HG03135 (cell line): Measurements from ENCODE around the gene NRP1.
"Not testable (repeated sequence)": the region's sequence is repeated elsewhere in the genome, so short reads cannot be mapped to it uniquely, and the experiment has no call there.

Experiments used
- ATAC-seq: cut with Tn5 transposase; IDR thresholded peaks from one replicate; pipeline ENCODE4 v1.9.1; 2021; ENCODE audit warnings: mild to moderate bottlenecking, moderate library complexity; ENCODE audit not compliant: unreplicated experiment

NRP1 gene

DNA sequence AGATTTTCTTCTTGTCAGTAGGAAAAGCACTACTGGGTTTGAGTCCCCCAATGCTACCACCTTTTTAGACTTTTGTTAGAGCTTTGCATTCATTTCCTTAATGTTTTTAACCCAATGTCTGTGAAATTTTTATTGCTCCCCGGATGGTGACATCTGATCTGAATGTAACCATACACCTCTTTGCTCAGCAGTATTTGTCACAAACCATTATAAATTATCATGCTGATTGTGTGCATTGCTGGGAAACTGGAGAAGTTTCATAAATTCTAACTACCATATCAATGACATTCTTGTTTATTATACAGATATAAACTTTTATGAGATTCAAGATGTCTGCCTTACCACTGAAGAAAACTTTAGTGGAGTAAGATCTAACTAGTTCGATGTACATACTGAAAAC is 8.5 kb downstream of the NRP1 start:
- no peak for ATAC-seq

DNA sequence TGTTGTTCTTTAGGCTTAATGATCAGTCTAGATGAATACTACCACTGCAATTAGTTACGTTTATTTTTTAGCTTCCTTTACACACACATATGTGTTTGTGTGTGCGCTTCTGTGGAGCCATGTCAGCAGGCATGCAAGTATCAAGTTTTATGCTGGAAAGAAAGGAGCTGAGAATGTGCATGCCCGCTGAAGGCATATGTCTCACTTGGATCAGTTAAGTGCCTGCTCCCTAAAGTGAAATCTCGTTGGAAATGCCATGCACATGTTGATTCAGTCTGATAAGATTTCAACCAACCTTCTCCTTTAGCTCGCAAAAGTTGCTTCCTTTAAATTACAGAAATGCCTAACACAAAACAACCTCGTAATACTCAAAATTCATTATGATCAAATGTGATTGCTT is 10.7 kb downstream of the NRP1 start:
- ATAC-seq: no peak

DNA sequence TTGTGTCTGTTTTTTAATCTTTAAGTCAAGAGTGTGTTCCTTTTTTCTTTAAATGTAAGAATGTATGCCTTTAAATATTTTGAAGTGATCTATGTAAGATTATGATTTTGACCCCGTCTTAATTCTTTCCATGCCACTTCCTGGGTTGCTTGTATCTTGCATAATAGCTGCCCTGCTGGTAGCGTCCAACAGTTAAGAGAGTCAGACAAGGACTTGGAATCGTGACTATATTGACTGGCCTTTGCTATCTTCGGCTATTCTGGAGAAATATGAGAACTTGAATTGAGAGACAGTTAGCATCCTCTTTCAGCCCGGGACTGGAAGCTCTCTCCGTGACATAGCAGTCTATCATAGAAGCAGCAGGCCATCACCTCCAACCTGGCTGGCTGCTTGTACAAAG is 13.0 kb downstream of the NRP1 start:
- no peak for ATAC-seq

DNA sequence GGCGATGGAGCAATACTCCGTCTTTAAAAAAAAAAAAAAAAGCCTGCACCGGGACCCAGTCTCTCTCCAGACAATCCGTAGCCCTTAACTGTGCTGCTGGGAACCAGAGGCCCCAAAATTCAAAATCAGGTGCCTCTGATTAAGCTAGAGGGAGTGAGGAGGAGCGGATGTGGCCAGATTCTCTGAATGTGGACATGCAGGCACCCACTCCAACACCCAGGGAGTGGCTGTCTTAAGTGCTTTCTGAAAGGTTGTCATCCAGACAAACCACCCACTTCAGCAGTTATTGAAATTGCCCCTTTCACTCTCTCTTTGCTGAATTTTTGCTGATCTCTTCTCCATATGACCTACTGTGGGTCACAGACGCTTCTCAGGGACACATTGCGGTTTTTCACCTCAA is 14.2 kb downstream of the NRP1 start:
- ATAC-seq: no peak

DNA sequence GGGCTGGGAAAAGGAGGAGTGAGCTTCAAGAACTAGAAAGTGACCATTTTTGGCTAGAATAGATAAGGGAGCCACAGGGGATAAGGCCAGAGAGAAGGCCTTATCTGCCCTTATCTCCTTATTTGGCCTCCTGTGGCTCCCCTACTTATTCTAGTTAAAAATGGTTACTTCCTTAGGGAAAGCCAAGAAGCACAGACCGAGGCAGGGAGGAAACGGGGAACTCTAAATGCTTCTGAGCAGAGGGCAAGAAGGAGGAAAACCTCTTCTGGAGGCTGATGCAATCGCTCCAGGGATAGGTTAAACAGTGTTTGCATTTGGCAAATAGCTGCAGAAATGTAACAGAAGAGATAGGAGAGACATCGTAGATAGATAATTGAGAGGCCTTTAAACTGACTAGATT is 18.6 kb downstream of the NRP1 start:
- ATAC-seq: no peak

DNA sequence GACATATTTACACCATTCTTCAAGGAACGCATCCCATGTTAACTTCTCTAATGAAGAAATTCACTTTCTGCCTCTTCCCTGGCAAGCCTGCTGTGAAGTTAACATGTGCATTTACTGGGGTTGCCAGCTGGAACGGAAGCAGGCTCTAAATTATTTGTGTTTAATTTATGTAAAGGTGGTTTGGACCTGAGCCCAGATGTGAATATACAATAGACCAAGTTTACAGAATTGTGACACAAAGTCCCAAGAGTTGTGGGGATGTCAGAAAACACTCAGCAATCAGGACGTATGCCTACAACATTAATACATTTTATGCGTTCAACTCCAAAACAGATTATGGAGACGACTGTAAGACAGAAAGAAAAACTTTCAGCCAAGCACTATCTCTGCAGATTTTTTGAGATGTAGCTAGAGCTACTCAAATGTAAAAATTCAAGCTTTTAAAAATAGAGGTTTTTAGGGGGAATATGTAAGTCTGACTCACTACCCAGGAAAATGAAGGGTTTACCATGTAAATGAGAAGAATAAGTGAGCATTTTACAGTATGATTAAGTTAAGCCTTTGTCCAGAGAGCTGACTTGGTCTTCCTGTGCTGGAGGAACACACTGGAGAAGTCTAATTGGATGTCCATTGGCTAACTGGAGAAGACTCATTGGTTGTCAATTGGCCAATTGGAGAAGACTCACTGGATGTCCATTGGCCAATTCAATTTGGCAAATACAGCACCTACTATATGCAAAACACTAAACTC is 19.5 kb downstream of the NRP1 start:
- ATAC-seq: no peak

DNA sequence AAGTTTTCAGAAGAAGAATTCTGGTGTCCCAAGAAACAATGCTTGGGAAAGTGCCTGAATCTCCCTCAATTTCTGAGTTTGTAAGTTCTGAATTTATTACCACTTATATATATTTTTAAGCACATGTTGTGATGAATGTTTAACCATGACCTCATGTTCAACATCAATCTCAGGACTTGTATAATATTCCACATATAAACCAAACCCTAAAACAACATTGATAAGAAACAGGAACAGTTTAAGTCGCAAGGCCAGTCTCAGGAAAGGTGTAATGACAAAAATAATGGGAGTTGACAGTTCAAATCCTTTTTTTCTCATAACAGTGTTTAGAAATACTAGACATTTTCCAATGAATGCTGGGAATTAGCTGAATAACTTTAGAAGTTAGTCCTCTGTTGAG is 22.8 kb downstream of the NRP1 start:
- no peak for ATAC-seq

DNA sequence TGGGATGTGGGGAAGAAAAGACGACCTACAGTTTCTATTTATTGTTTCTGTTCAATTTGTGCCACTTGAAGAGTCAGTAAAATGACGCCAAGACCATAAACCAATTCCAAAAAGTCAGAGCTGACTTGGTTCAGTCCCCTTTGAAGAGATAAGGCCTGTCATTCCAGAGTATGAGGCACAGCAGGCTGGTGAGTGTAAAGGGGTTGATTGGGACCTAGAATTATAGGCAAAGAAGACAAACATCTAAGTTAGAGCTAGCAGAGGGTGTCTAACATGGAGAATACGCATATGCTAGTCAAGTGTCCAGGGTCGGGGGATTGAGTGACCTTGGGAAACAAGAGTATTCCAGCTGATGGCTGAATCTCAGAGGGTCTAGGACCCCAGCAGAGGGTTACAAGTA is 23.6 kb downstream of the NRP1 start:
- ATAC-seq: no peak

DNA sequence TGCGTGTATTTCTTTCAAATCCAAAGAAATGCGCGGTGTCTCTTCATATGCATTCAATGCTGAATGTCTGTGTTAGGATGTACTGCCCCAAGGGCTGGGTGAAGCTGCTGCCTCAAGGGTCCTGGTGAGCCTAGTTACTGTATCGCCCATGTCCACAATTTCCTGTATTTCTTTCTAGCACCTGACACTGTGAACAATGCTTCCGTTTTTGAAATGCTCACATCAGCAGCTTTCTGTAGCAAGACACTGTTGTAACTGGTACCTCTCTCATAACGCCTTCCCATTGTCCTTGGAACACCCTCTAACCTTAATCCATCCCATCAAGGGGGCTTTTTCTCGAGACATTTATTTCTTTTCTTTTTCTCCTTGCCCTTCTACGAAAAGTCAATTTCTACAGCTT is 25.1 kb downstream of the NRP1 start:
- no peak for ATAC-seq

DNA sequence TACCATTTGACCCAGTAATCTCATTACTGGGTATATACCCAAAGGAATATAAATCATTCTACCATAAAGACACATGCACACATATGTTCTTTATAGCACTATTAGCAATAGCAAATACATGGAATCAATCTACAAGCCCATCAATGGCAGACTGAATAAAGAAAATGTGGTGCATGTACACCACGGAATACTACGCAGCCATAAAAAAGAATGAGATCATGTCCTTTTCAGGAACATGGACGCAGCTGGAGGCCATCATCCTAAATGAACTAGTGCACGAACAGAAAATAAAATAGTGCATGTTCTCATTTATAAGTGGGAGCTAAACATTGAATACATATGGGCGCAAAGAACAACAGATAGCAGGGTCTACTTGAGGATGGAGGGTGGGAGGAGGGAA is 26.6 kb downstream of the NRP1 start:
- no peak for ATAC-seq

DNA sequence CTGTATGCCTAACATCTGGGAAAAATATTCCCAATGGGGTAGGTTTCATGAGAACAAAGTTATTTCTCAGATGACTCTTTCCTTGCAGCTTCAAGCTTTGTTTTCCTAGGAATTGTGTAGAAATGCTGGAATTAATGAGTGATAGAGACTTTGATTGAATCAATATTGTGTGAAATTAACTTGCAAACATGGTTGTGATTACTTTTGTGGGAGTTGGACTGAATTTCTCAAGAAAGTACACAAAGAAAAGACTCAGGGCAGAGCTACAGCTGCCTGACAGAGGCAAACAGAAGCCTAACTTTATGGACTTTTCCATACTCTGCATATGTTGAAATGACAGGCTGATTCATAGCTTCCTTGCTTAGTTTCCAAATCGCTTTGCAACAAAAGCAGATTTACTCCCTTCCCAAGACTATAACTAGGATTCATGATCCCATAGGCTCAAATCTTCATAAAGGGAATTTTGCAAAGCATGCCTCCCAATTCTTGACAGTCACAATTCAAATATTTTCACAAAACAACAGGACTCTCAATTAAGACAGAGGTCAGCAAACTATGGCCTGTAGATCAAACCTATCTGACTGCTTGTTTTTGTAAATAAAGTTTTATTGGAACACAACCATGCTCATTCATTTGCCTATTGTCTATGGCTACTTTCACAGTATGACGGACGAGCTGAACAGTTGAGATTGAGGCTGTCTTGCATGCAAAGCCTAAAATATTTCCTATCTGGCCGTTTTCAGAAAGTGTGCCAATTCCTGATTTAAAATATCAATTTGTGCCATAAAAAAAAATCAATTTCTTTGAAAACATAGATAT is 27.6 kb downstream of the NRP1 start:
- no peak for ATAC-seq

DNA sequence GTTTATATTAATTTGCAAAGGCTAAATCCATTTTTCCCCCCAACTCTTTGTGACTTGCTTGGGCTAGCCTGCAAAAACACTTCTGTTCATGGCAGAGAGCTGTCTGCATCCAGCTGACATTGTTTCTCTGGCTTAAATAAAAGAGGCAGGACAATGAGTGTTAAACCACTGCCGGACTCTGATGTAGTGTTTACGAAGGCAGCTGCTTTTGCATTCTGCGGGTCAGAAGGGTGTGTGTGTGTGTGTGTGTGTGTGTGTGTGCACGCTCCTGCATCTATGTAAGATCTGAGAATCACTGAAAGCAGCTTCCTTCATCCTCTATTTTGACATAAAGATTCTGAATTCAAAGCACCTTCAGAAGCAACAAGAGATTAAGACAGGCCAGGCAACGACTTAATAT is 28.3 kb downstream of the NRP1 start:
- no peak for ATAC-seq

DNA sequence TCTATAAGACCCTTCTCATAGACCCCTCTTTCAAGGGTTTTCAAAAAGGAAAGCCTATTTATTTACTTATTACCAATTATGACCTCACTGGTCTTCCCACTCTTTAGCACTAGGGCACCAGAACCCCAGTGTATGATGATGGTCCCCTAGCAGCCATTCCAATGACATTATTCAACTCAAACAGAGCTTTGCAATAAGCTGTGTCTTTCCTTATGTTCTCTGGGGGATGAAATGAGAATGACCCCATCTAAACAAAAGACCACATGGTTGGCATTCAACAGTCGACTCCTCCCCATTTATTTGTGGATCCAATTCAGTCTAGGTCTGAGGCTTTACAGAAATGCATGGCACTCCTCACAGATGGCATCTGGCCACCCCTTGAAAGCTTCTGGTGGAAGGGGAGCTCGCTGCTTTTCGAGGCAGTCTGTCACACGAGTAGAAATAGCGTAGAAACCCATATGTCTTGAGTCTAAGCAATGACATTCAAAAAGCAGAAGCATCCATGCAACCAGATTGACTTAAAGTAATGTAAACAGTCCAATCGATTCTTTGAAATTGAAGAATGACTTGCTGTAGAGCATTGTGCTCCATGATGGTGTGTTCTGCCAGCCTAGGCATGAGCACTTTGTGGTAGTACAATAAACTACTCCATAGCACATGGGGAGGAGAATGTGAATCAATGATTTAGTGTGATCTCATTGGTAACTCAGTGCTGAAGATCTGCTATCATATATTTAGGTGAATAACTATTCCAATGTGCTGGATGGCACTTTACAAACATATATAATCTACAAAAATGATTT is 29.8 kb downstream of the NRP1 start:
- no peak for ATAC-seq

DNA sequence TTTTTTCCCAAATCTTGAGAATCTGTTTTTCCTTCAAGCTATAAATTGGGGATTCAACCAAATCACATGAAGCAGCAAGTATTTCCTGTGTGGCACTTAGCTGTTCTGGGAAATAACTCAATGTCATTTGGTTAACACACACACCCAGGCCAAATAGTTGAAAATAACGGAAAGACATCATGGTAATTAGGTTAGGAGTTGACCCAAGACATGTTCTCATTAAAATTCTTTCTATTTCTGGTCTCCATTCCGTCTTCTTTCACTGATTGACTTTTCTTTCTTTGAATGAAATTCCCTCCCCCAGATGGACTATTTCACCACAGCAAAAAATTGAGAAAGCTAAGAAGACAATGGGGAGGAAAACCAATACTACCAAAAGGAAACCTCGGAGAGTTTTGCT is 30.5 kb downstream of the NRP1 start:
- ATAC-seq: no peak

DNA sequence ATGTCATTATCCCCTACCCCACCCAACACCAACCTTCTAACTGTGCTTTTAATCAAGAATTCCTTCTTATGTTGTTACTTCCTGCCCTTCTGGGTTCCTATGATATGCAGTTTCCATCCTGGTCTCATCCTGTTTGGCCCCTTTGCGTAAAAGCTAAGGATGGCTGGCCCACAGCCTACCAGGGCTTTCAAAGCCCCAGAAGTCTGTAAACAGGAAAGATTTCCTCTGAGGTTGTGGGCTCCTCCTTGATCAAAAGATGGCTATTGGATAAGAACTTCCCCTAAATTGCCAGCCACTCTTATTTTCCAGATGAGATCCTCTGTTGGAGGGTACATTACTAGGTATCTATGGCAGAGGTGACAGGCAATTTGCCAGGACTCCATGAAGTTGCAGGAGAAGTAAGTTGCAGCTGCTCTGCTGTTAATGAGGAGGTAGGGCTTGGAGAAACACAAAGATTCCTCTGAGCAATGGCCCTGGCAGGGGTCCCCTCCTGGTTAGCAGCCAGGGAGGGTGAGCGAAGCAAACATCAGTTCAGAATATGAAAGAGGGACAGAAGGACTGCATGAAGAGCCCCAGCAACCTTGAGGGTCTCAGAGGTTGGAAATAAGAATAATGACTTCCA is 32.1 kb downstream of the NRP1 start:
- no peak for ATAC-seq

DNA sequence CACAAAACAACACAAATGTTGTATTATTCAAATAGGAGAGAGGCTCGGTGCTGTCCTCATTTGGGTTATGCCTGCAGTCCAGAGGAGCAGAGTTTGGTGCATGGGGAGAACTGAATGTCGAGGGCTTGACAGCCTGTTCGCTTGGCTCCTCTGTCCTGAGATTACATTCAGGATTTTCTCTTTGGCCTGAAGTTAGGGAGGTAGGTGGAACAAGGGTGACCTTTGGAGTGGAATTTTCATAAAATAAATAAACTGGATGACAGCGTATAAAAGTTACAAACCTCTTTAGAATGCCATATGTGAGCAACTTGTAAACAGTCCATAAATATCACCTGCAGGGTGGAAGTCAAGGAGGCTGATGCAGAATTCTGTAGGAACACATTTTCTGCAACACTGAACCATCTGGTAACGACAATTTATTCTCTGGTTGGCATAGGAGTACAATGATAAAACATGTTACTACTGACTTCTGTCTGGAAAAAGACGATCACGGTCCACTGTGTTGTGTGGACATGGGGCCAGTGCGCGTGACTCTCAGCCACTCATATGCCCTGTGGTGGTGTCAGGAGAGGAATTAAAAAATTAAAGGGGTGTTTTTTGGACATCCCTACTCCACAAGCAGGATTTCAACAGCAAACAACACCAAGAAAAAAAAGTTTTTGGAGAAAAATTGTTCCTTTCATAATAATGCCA is 33.2 kb downstream of the NRP1 start:
- ATAC-seq: no peak

DNA sequence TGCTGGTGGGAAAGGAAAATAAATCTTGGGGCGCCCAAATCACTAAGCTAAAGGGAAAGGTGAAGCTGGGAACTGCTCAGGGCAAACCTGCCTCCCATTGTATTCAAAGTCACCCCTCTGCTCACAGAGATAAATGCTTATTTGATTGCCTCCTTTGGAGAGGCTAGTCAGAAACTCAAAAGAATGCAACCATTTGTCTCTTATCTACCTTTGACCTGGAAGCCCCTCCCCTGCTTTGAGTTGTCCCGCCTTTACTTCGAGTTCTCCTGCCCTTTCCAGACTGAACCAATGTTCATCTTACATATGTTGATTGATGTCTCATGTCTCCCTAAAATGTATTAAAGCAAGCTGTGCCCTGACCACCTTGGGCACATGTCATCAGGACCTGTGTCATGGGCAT is 33.9 kb downstream of the NRP1 start:
- ATAC-seq: not testable (repeated sequence)

DNA sequence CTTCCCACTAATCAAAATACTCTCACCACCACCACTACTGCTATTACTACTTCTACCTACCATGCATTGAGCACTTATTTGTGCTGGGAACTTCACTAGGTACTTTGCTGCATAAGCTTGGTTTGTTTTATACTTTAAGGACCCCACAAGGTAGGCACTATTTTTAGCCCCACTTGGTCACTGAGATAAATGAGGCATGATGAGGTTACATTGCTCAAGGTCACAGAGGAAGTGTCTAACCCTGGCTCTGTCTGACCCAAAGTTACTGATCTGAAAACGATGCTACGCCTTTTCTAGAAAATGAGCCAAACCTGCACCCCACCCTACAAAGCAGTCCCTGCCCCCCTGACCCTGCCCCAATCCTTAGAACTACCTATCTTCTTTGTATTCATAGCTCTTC is 35.6 kb downstream of the NRP1 start:
- ATAC-seq: no peak

DNA sequence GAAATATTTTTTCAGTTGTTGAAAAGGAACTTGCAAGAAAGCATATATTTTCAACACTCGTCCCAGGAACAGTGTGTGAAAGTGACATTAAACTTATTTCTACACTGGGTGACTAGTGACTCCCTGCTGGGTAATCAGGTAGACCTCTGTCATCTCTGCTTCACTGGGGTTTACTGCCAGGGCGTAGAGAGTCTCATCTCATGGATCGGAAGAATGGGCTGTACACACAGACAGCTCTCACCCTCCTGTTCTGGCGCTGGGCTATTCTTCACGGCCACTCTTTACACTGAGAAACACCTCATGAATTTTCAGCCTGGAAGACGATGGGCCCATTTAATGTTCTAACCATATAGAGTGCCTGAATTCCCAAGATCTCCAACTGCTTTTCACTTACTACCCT is 36.4 kb downstream of the NRP1 start:
- no peak for ATAC-seq

DNA sequence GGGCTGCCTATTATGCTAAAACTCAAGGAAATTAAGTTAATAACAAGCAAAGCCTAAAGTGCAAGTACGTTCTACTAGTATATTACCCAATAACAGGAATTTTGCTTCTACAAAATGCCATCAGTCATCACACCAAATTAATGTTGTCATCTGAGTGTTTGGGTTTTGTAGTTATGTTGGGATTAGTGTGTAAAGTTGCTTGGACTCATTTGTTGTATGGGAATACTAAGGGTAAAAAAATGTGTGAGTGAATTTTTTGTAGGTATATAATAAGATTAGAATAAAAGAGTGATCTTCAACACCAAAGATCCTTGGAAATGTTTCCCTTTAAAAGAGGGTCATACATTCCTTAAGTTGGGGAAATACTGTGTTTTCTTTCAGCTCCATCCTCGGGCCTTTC is 38.6 kb downstream of the NRP1 start:
- no peak for ATAC-seq
